IgD-negative memory B cell (primary cell): Measurements from ENCODE around the gene KNOP1. TPM values are rescaled to one million over a fixed set of nuclear protein-coding genes. Genes with fewer than 3 reads are reported as not detected.
"Not testable (repeated sequence)": the region's sequence is repeated elsewhere in the genome, so short reads cannot be mapped to it uniquely, and the experiment has no call there.

Experiments
- H3K27ac Mint-ChIP-seq, 3 donors: one replicate each; pipeline ENCODE4 v1.8.0; 2020 to 2022; ENCODE audit warnings: mild to moderate bottlenecking in 3 of 3, mixed read lengths in 3 of 3, moderate library complexity in 1 of 3
- H3K27me3 Mint-ChIP-seq: one replicate; pipeline ENCODE4 v1.8.0; 2021; ENCODE audit warnings: mixed read lengths
- H3K36me3 Mint-ChIP-seq: one replicate; pipeline ENCODE4 v1.8.0; 2020; ENCODE audit warnings: mild to moderate bottlenecking, mixed read lengths
- H3K4me1 Mint-ChIP-seq, 3 donors: one replicate each; pipeline ENCODE4 v1.8.0; 2020 to 2022; ENCODE audit warnings: mixed read lengths in 3 of 3, mild to moderate bottlenecking in 1 of 3
- H3K4me3 Mint-ChIP-seq, 4 donors: one replicate each; pipeline ENCODE4 v1.8.0; 2020 to 2022; ENCODE audit warnings: mild to moderate bottlenecking in 4 of 4, mixed read lengths in 4 of 4, moderate library complexity in 3 of 4
- H3K9me3 Mint-ChIP-seq, 3 donors: one replicate each; pipeline ENCODE4 v1.8.0; 2020 to 2021; ENCODE audit warnings: mixed read lengths in 3 of 3, mild to moderate bottlenecking in 1 of 3
- polyA plus RNA-seq: library from polyadenylated mRNA; unstranded; fragments of 300-500 nt; fragmentation: Illumina TruSeq; gene quantifications from one replicate; pipeline ENCODE4 v1.2.3, GENCODE V29; 2021

Gene KNOP1
- polyA plus RNA-seq, 1 donor from 2014 or later, result 12.6 TPM

- peaks cover 14 to 27% (median 16%) of the 10 kb centered on the region in 3 donors for H3K4me1 Mint-ChIP-seq
- peak overlapping the region in 1 of 3 donors; percentile 49 for H3K27ac Mint-ChIP-seq
- H3K36me3 Mint-ChIP-seq, H3K27me3 Mint-ChIP-seq, H3K9me3 Mint-ChIP-seq: not testable (repeated sequence)
- peak overlapping the region; percentile 60 to 97 (median 96) for H3K4me3 Mint-ChIP-seq
These were observed 1.3 kb downstream of the KNOP1 start for GRCh38 chr16:19716728-19717127.

- H3K36me3 Mint-ChIP-seq, result peaks cover 10% of the 10 kb centered on the region
- peak overlapping the region in 1 of 3 donors; percentile 49 for H3K27ac Mint-ChIP-seq
- peaks cover 14 to 24% (median 18%) of the 10 kb centered on the region in 3 donors for H3K4me1 Mint-ChIP-seq
- H3K9me3 Mint-ChIP-seq, result peaks cover 0 to 3% (median 1%) of the 10 kb centered on the region in 3 donors
- H3K4me3 Mint-ChIP-seq, result peak overlapping the region; percentile 60 to 95 (median 76)
- H3K27me3 Mint-ChIP-seq, result no peaks in the 10 kb centered on the region
These were observed 1.8 kb downstream of the KNOP1 start for GRCh38 chr16:19716183-19716582.

GRCh38 chr16:19715566-19715965 is 2.5 kb downstream of the KNOP1 start:
- Mint-ChIP-seq H3K36me3 (peaks cover 10% of the 10 kb centered on the region), H3K9me3 (peaks cover 0 to 3% (median 1%) of the 10 kb centered on the region in 3 donors), H3K4me1 (peaks cover 14 to 22% (median 18%) of the 10 kb centered on the region in 3 donors), H3K27me3 (no peaks in the 10 kb centered on the region), H3K27ac (no peak overlapping the region), H3K4me3 (peak overlapping the region in 1 of 4 donors; percentile 95)

GRCh38 chr16:19713697-19714096 is 4.3 kb downstream of the KNOP1 start:
- Mint-ChIP-seq H3K9me3 (peaks cover 0 to 3% (median 1%) of the 10 kb centered on the region in 3 donors), H3K4me3 (peak overlapping the region in 1 of 4 donors; percentile 43), H3K27ac (no peak overlapping the region), H3K27me3 (no peaks in the 10 kb centered on the region), H3K4me1 (peaks cover 17 to 22% (median 18%) of the 10 kb centered on the region in 3 donors), H3K36me3 (peaks cover 13% of the 10 kb centered on the region)

GRCh38 chr16:19712418-19713058 is 5.5 kb downstream of the KNOP1 start:
- peaks cover 13% of the 10 kb centered on the region for H3K36me3 Mint-ChIP-seq
- no peak overlapping the region for H3K4me3 Mint-ChIP-seq
- H3K9me3 Mint-ChIP-seq, result peaks cover 0 to 3% (median 1%) of the 10 kb centered on the region in 3 donors
- peaks cover 17 to 18% (median 17%) of the 10 kb centered on the region in 3 donors for H3K4me1 Mint-ChIP-seq
- H3K27ac Mint-ChIP-seq, result no peak overlapping the region
- H3K27me3 Mint-ChIP-seq, result no peaks in the 10 kb centered on the region

- Mint-ChIP-seq H3K27me3 (no peaks in the 10 kb centered on the region), H3K9me3 (peaks cover 0 to 3% (median 1%) of the 10 kb centered on the region in 3 donors), H3K27ac (no peak overlapping the region), H3K4me3 (no peak overlapping the region), H3K36me3 (peaks cover 13% of the 10 kb centered on the region), H3K4me1 (peaks cover 11 to 12% (median 12%) of the 10 kb centered on the region in 3 donors)
These were observed 6.4 kb downstream of the KNOP1 start for GRCh38 chr16:19711643-19712042.

- Mint-ChIP-seq H3K36me3 (peaks cover 13% of the 10 kb centered on the region), H3K9me3 (peaks cover 0 to 3% (median under 1%) of the 10 kb centered on the region in 3 donors), H3K4me1 (peaks cover 6 to 7% (median 6%) of the 10 kb centered on the region in 3 donors), H3K27ac (no peak overlapping the region), H3K27me3 (no peaks in the 10 kb centered on the region), H3K4me3 (no peak overlapping the region)
These were observed 7.0 kb downstream of the KNOP1 start for GRCh38 chr16:19710991-19711545.

- Mint-ChIP-seq H3K4me3 (no peak overlapping the region), H3K27ac (no peak overlapping the region), H3K9me3 (peaks cover 0 to 3% (median 0%) of the 10 kb centered on the region in 3 donors), H3K4me1 (peaks cover 4 to 7% (median 6%) of the 10 kb centered on the region in 3 donors), H3K27me3 (no peaks in the 10 kb centered on the region), H3K36me3 (peaks cover 13% of the 10 kb centered on the region)
These were observed 7.7 kb downstream of the KNOP1 start for GRCh38 chr16:19710191-19710908.

GRCh38 chr16:19709381-19710136 is 8.5 kb downstream of the KNOP1 start:
- Mint-ChIP-seq H3K36me3 (peaks cover 13% of the 10 kb centered on the region), H3K9me3 (peaks cover 0 to 3% (median 0%) of the 10 kb centered on the region in 3 donors), H3K4me1 (peaks cover 1 to 6% (median 5%) of the 10 kb centered on the region in 3 donors), H3K27ac (no peak overlapping the region), H3K4me3 (no peak overlapping the region), H3K27me3 (no peaks in the 10 kb centered on the region)

GRCh38 chr16:19708296-19709205 is 9.5 kb downstream of the KNOP1 start:
- no peaks in the 10 kb centered on the region for H3K27me3 Mint-ChIP-seq
- peaks cover 0 to 3% (median 2%) of the 10 kb centered on the region in 3 donors for H3K4me1 Mint-ChIP-seq
- H3K9me3 Mint-ChIP-seq, result no peaks in the 10 kb centered on the region
- no peak overlapping the region for H3K27ac Mint-ChIP-seq
- peak overlapping the region in 1 of 4 donors; percentile 21 for H3K4me3 Mint-ChIP-seq
- H3K36me3 Mint-ChIP-seq, result peaks cover 9% of the 10 kb centered on the region

- peaks cover 9% of the 10 kb centered on the region for H3K36me3 Mint-ChIP-seq
- H3K4me1 Mint-ChIP-seq, result peaks cover 0 to 3% (median 2%) of the 10 kb centered on the region in 3 donors
- H3K27me3 Mint-ChIP-seq, result no peaks in the 10 kb centered on the region
- H3K27ac Mint-ChIP-seq, result no peak overlapping the region
- H3K4me3 Mint-ChIP-seq, result no peak overlapping the region
- H3K9me3 Mint-ChIP-seq, result no peaks in the 10 kb centered on the region
These were observed 10.3 kb downstream of the KNOP1 start for GRCh38 chr16:19707569-19708295.

GRCh38 chr16:19706846-19707245 is 11.2 kb downstream of the KNOP1 start:
- peak overlapping the region in 1 of 3 donors; percentile 57 for H3K27ac Mint-ChIP-seq

GRCh38 chr16:19705843-19706242 is 12.2 kb downstream of the KNOP1 start:
- Mint-ChIP-seq H3K27ac (no peak overlapping the region), H3K36me3 (peaks cover 14% of the 10 kb centered on the region), H3K9me3 (no peaks in the 10 kb centered on the region), H3K27me3 (no peaks in the 10 kb centered on the region), H3K4me1 (peaks cover 0 to 3% (median 0%) of the 10 kb centered on the region in 3 donors), H3K4me3 (no peak overlapping the region)

More at GRCh38 chr16:19706846-19707245, 11.2 kb downstream of the KNOP1 start:
- no peaks in the 10 kb centered on the region for H3K27me3 Mint-ChIP-seq
- H3K9me3 Mint-ChIP-seq, result no peaks in the 10 kb centered on the region
- H3K36me3 Mint-ChIP-seq, result peaks cover 14% of the 10 kb centered on the region
- H3K4me3 Mint-ChIP-seq, result no peak overlapping the region
- H3K4me1 Mint-ChIP-seq, result peaks cover 0 to 3% (median 2%) of the 10 kb centered on the region in 3 donors
